SU-DHL-6 (cell line): ENCODE measurements around the gene EPB41L3.

Source experiments
- H2AFZ ChIP-seq: fragments of 200-600 bp; sonication (generic); 2 replicates; pipeline ENCODE4 v1.6.1; 2014; ENCODE audit warnings: low read depth, mild to moderate bottlenecking, moderate library complexity, mixed read lengths, antibody characterized with exemption, low read length; ENCODE audit not compliant: severe bottlenecking
- H3F3A ChIP-seq: fragments of 200-600 bp; shearing (Covaris generic); 2 replicates; pipeline ENCODE4 v1.6.0; 2016; ENCODE audit warnings: antibody characterized with exemption, mild to moderate bottlenecking; ENCODE audit not compliant: insufficient read depth
- H3K27ac ChIP-seq: fragments of 200-600 bp; sonication (generic); 2 replicates; pipeline ENCODE4 v1.5.1; 2016; ENCODE audit warnings: low read depth, mild to moderate bottlenecking, low read length, moderate library complexity, mixed read lengths
- H3K27me3 ChIP-seq: fragments of 200-600 bp; sonication (generic), shearing (Covaris generic); 2 replicates; pipeline ENCODE4 v1.6.0; 2014; ENCODE audit warnings: mild to moderate bottlenecking, low read length
- H3K36me3 ChIP-seq: fragments of 200-600 bp; sonication (generic); 2 replicates; pipeline ENCODE4 v1.6.1; 2014; ENCODE audit warnings: mild to moderate bottlenecking, low read length, mixed read lengths
- H3K4me2 ChIP-seq: fragments of 300-600, 200-600 bp; shearing (Covaris generic), sonication (generic); 2 replicates; pipeline ENCODE4 v1.6.0; 2014; ENCODE audit warnings: low read length, low read depth, mild to moderate bottlenecking; ENCODE audit not compliant: poor library complexity, severe bottlenecking
- H3K4me3 ChIP-seq: fragments of 200-600 bp; sonication (generic); 2 replicates; pipeline ENCODE4 v1.5.1; 2014; ENCODE audit warnings: antibody characterized with exemption, low read length, mild to moderate bottlenecking, mixed read lengths; ENCODE audit not compliant: insufficient read depth, poor library complexity, severe bottlenecking
- H3K79me2 ChIP-seq: fragments of 200-600 bp; sonication (generic); 2 replicates; pipeline ENCODE4 v1.6.1; 2014; ENCODE audit warnings: mild to moderate bottlenecking, low read length, moderate library complexity; ENCODE audit not compliant: insufficient read depth
- H3K9ac ChIP-seq: fragments of 200-600 bp; sonication (generic); 2 replicates; pipeline ENCODE4 v1.7.0; 2014; ENCODE audit warnings: mild to moderate bottlenecking, low read length
- H3K9me2 ChIP-seq: fragments of 200-600 bp; sonication (generic); replicated peaks from 2 replicates; pipeline ENCODE4 v1.6.1; 2014; ENCODE audit warnings: low read length; ENCODE audit not compliant: insufficient read depth
- H3K9me3 ChIP-seq: fragments of 200-600 bp; sonication (generic); 2 replicates; pipeline ENCODE4 v1.6.1; 2014; ENCODE audit warnings: low read length, mixed read lengths; ENCODE audit not compliant: insufficient read depth
- H4K20me1 ChIP-seq: fragments of 200-600 bp; sonication (generic); 2 replicates; pipeline ENCODE4 v1.6.1; 2014; ENCODE audit warnings: low read depth, mild to moderate bottlenecking, antibody characterized with exemption, low read length, moderate library complexity, mixed read lengths
- CTCF ChIP-seq: fragments of 200-600 bp; sonication (generic); IDR thresholded peaks from one replicate; pipeline ENCODE4 v1.5.1; 2017; ENCODE audit warnings: antibody characterized with exemption, mild to moderate bottlenecking, low read length, moderate library complexity; ENCODE audit not compliant: insufficient read depth, poor library complexity, severe bottlenecking
- EZH2phosphoT487 ChIP-seq: fragments of 200-600 bp; sonication (generic), shearing (Covaris generic); conservative IDR thresholded peaks from 2 replicates; pipeline ENCODE4 v1.6.1; 2018; ENCODE audit warnings: mild to moderate bottlenecking, antibody characterized with exemption, low read length, moderate library complexity, mixed read lengths

Gene EPB41L3

GRCh38 chr18:5444269-5444668 is 99.5 kb downstream of the EPB41L3 start:
- Histone ChIP-seq H3K4me2 (no peak overlapping the region), H3K27ac (no peak overlapping the region), H4K20me1 (no peaks in the 10 kb centered on the region), H3K79me2 (no peaks in the 10 kb centered on the region), H3K9ac (no peak overlapping the region), H3K27me3 (no peaks in the 10 kb centered on the region), H3K4me3 (no peak overlapping the region), H3K36me3 (no peaks in the 10 kb centered on the region), H3K9me2 (no peaks in the 10 kb centered on the region), H3F3A (no peaks in the 10 kb centered on the region), H2AFZ (no peak overlapping the region), H3K9me3 (no peaks in the 10 kb centered on the region)
- TF ChIP-seq CTCF = no peak

GRCh38 chr18:5439986-5440696 is 103.7 kb downstream of the EPB41L3 start:
- Histone ChIP-seq H3K27ac (no peak overlapping the region), H3K79me2 (no peaks in the 10 kb centered on the region), H3F3A (no peaks in the 10 kb centered on the region), H3K9me3 (no peaks in the 10 kb centered on the region), H3K4me2 (peak overlapping the region; percentile 14), H4K20me1 (no peaks in the 10 kb centered on the region), H3K36me3 (no peaks in the 10 kb centered on the region), H3K4me3 (no peak overlapping the region), H3K9ac (no peak overlapping the region), H3K9me2 (no peaks in the 10 kb centered on the region), H3K27me3 (no peaks in the 10 kb centered on the region), H2AFZ (no peak overlapping the region)
- no peak for TF ChIP-seq CTCF
- no peak for TF ChIP-seq EZH2phosphoT487

- no peak for TF ChIP-seq EZH2phosphoT487
- TF ChIP-seq CTCF = no peak
- H3K27ac ChIP-seq = no peak overlapping the region
- no peaks in the 10 kb centered on the region for H3K36me3 ChIP-seq
- no peaks in the 10 kb centered on the region for H3F3A ChIP-seq
- H3K4me2 ChIP-seq = no peak overlapping the region
- no peaks in the 10 kb centered on the region for H4K20me1 ChIP-seq
- H3K79me2 ChIP-seq = no peaks in the 10 kb centered on the region
- no peaks in the 10 kb centered on the region for H3K9me2 ChIP-seq
- H3K9ac ChIP-seq = no peak overlapping the region
- H3K27me3 ChIP-seq = no peaks in the 10 kb centered on the region
- no peaks in the 10 kb centered on the region for H3K9me3 ChIP-seq
- H2AFZ ChIP-seq = no peak overlapping the region
- H3K4me3 ChIP-seq = no peak overlapping the region
These were observed 109.4 kb downstream of the EPB41L3 start for GRCh38 chr18:5434425-5434824.
